Aorta (tissue), 5 donors: ENCODE measurements around the gene ZFHX2. TPM values are rescaled to one million over a fixed set of nuclear protein-coding genes. Genes with fewer than 3 reads are reported as not detected.
"Not testable (repeated sequence)": the region's sequence is repeated elsewhere in the genome, so short reads cannot be mapped to it uniquely, and the experiment has no call there.

Experiments used
- ATAC-seq: fragments of 200-7000 bp; cut with Tn5 transposase; one replicate; pipeline ENCODE4 v1.9.1; 2022; ENCODE audit warnings: moderate library complexity; ENCODE audit not compliant: low FRiP score
- DNase-seq, 2 donors: peaks; one replicate each; pipeline ENCODE4 v3.0.0-alpha.2; 2020
- H3K27ac ChIP-seq, 2 donors: one replicate each; pipeline ENCODE4 v1.5.1; 2013; ENCODE audit warnings: low read length in 2 of 2, mild to moderate bottlenecking in 2 of 2, moderate library complexity in 2 of 2, control low read depth in 1 of 2, inconsistent platforms in 1 of 2, low read depth in 1 of 2
- H3K27me3 ChIP-seq, 2 donors: one replicate each; pipeline ENCODE4 v1.6.1; 2013; ENCODE audit warnings: control low read depth in 1 of 2, low read length in 1 of 2, mild to moderate bottlenecking in 1 of 2, moderate library complexity in 1 of 2; ENCODE audit not compliant: insufficient read depth in 2 of 2, control insufficient read depth in 1 of 2
- H3K36me3 ChIP-seq, 2 donors: one replicate each; pipeline ENCODE4 v1.6.1; 2013; ENCODE audit warnings: control low read depth in 1 of 2, low read length in 1 of 2, mild to moderate bottlenecking in 1 of 2; ENCODE audit not compliant: insufficient read depth in 2 of 2, control insufficient read depth in 1 of 2
- H3K4me1 ChIP-seq, 2 donors: one replicate each; pipeline ENCODE4 v1.6.1; 2013; ENCODE audit warnings: low read length in 2 of 2, control low read depth in 1 of 2, mild to moderate bottlenecking in 1 of 2, moderate library complexity in 1 of 2; ENCODE audit not compliant: insufficient read depth in 2 of 2, control insufficient read depth in 1 of 2
- H3K4me3 ChIP-seq, 2 donors: one replicate each; pipeline ENCODE4 v1.5.1; 2013; ENCODE audit warnings: low read length in 2 of 2, control low read depth in 1 of 2, mild to moderate bottlenecking in 1 of 2
- H3K9me3 ChIP-seq: one replicate; pipeline ENCODE4 v1.6.1; 2013; ENCODE audit warnings: mild to moderate bottlenecking, low read length; ENCODE audit not compliant: control insufficient read depth
- WGBS, 2 donors: extraction: QIAGEN DNeasy Blood & Tissue Kit; methylation state at CpG; one replicate each; pipeline ENCODE4 v1.1.7; 2013; 5-methylcytosine and 5-hydroxymethylcytosine counted together
- intact Hi-C, 2 donors: fragments of 100-400 bp; cut with DNase I; formaldehyde crosslinking; loops; one replicate each; pipeline versions ENCODE4 v1.14.2 to v1.15.0; 2022
- polyA plus RNA-seq, 2 donors: library from polyadenylated mRNA; stranded (reverse); fragments of 200-250 nt; gene quantifications; one replicate each; pipeline ENCODE4 v1.2.3, GENCODE V29; 2013
- total RNA-seq, 2 donors: library from RNA; stranded (reverse); fragmentation: NEBNext Ultra II Directional; extraction: Animal tissue kit (Norgen Biotek cat#: 25700); gene quantifications; one replicate each; pipeline ENCODE4 v1.2.1, GENCODE V29; 2021
- donor health status: healthy with polysubstance abuse.
- donor health status: Bipolar disorder and iron deficiency.
- donor health status: DM: no; HTN: no; CAD: no.
- donor health status: DM: no; HTN: no; CAD: no.
- donor health status: DM: yes; HTN: yes; CAD: no.

ZFHX2 gene
- total and polyA plus RNA-seq, 4 donors, result 0.13 to 4.0 (median 1.8) TPM

DNA sequence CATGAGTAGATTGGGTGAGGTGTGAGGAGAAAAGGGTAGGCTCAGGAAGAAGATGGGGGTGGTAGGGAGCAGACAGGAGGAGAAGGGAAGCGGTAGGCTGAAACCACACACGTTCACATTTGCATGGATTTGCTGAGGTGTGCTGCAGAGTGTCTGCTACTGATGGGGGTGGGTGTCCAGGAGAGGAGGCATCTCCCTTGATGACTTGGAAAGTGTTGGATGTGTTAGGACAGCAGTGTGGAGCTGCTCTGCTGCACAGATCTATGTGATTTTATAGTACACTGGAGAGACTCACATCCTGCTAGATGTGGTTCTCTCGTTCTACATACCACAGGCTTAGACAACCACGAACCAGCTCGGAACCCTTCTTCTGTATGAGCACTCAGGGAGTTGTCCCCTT lies 9.3 kb downstream of the ZFHX2 start:
- H3K4me3 ChIP-seq, result no peak overlapping the region
- no peaks in the 10 kb centered on the region for H3K36me3 ChIP-seq
- 76 to 82% methylated on average over 5 of the region's 5 CpGs for WGBS, 2 donors
- no peak for DNase-seq
- no peak for ATAC-seq
- H3K4me1 ChIP-seq, result no peaks in the 10 kb centered on the region
- no peaks in the 10 kb centered on the region for H3K9me3 ChIP-seq
- intact Hi-C loops, result no loop called here
- no peak overlapping the region for H3K27ac ChIP-seq
- H3K27me3 ChIP-seq, result no peaks in the 10 kb centered on the region

GRCh38 chr14:23540141-23540469 lies 11.5 kb downstream of the ZFHX2 start:
- no peaks in the 10 kb centered on the region for H3K36me3 ChIP-seq
- WGBS, 2 donors, result 87% methylated on average over 4 of the region's 4 CpGs
- H3K4me1 ChIP-seq, result no peaks in the 10 kb centered on the region
- no peaks in the 10 kb centered on the region for H3K9me3 ChIP-seq
- no peaks in the 10 kb centered on the region for H3K27me3 ChIP-seq
- intact Hi-C loops, result no loop called here
- ATAC-seq, result no peak
- DNase-seq, result no peak
- H3K27ac ChIP-seq, result no peak overlapping the region
- H3K4me3 ChIP-seq, result no peak overlapping the region

- Histone ChIP-seq H3K4me1 (no peaks in the 10 kb centered on the region), H3K4me3 (no peak overlapping the region), H3K27ac (no peak overlapping the region), H3K27me3 (no peaks in the 10 kb centered on the region), H3K9me3 (no peaks in the 10 kb centered on the region), H3K36me3 (no peaks in the 10 kb centered on the region)
- ATAC-seq, result peak; percentile 80
- no peak for DNase-seq
- intact Hi-C loops, result no loop called here
- WGBS, 2 donors, result 36 to 37% methylated on average over 10 of the region's 10 CpGs
Observed at GRCh38 chr14:23539248-23540140, 12.1 kb downstream of the ZFHX2 start.

GRCh38 chr14:23538785-23539184 lies 12.8 kb downstream of the ZFHX2 start:
- 32 to 43% methylated on average over 7 of the region's 7 CpGs for WGBS, 2 donors
- no peaks in the 10 kb centered on the region for H3K27me3 ChIP-seq
- H3K4me3 ChIP-seq, result no peak overlapping the region
- no peak overlapping the region for H3K27ac ChIP-seq
- H3K4me1 ChIP-seq, result no peaks in the 10 kb centered on the region
- ATAC-seq, result peak; percentile 53
- no peaks in the 10 kb centered on the region for H3K36me3 ChIP-seq
- no peak for DNase-seq
- intact Hi-C loops, result no loop called here
- no peaks in the 10 kb centered on the region for H3K9me3 ChIP-seq

DNA sequence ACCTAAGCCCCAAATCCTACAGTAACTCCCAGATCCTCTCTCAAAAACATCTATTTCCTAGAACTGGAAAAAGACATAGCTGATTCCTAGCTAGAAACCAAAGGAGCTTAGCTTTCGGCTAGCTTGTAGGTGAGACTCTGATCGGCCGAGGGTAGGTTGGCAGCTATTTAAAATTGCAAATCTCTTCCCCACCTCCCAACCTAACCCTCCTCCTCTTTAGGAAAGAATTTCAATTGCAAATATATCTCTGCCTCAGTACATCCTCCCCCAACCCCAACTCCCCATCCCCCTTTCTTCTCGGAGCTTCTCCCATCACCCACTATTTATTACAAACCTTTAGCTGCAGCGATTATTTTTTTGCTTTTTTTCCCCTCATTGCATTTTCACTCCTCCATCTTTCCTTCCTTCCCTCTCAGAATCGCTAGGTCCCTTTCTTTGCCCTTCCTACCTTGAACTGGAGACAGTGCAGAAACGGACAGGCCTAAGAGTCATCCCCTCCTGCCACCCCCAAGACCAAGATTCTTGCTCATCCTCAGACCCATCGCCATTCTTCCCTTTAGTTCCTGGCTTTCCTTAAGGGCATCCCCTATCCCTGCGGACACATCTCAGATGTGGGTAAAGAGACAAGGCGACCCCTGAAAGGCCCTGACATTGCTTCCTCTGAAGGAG lies 13.4 kb downstream of the ZFHX2 start:
- Histone ChIP-seq H3K27me3 (no peaks in the 10 kb centered on the region), H3K4me1 (no peaks in the 10 kb centered on the region), H3K4me3 (no peak overlapping the region), H3K27ac (no peak overlapping the region), H3K36me3 (no peaks in the 10 kb centered on the region), H3K9me3 (no peaks in the 10 kb centered on the region)
- 47 to 51% methylated on average over 10 of the region's 10 CpGs for WGBS, 2 donors
- intact Hi-C loops, result no loop called here
- DNase-seq, result no peak
- ATAC-seq, result no peak

DNA sequence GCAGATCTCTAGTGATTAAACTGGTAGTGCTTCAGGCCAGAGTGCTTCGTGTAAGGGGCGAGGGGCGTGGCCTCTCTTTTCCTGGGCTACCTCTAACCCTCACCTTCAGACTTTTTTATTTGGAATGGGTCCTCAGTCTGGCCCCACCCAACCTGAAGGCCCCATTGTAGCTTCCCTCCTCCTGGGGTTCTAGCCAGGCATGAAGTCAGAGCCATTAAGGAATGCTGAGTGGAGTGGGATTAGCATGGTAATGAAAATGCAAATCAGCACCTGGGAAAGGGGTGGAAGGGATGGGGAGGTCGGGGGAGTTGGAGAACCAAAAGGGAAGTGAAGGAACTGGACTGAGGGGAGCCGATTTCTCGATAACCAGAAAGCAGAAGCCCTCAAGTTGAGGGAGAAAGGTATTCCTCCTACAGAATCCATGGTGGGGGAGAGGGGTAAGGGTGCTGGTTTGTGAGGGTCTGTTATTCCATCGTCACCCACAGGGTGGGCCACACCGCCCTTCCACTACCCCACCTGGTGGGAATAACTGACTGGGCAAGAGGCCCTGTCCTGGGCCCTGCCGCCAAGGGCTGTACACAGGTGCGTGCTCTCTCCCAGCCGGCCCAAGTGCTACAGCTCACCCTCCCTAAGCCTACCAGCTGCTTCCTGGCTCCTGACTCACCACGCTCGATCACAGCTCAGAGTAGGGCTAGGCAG lies 14.1 kb downstream of the ZFHX2 start:
- no peak for DNase-seq
- Histone ChIP-seq H3K27me3 (no peaks in the 10 kb centered on the region), H3K4me3 (no peak overlapping the region), H3K27ac (no peak overlapping the region), H3K4me1 (no peaks in the 10 kb centered on the region), H3K36me3 (no peaks in the 10 kb centered on the region), H3K9me3 (no peaks in the 10 kb centered on the region)
- ATAC-seq, result no peak
- WGBS, 2 donors, result 54 to 59% methylated on average over 13 of the region's 13 CpGs
- intact Hi-C loops, result no loop called here

- ATAC-seq, H3K4me3 ChIP-seq, H3K4me1 ChIP-seq, H3K27me3 ChIP-seq, DNase-seq, H3K9me3 ChIP-seq, H3K36me3 ChIP-seq, H3K27ac ChIP-seq, intact Hi-C loops: not testable (repeated sequence)
- 85 to 86% methylated on average over 6 of the region's 6 CpGs for WGBS, 2 donors
Observed at GRCh38 chr14:23536906-23537305, 14.7 kb downstream of the ZFHX2 start.

GRCh38 chr14:23536494-23536893 lies 15.1 kb downstream of the ZFHX2 start:
- ATAC-seq (no peak), DNase-seq (no peak)
- 91 to 92% methylated on average over 2 of the region's 2 CpGs for WGBS, 2 donors
- Histone ChIP-seq H3K4me3 (no peak overlapping the region), H3K4me1 (no peaks in the 10 kb centered on the region), H3K27me3 (no peaks in the 10 kb centered on the region), H3K27ac (no peak overlapping the region), H3K36me3 (no peaks in the 10 kb centered on the region), H3K9me3 (no peaks in the 10 kb centered on the region)
- intact Hi-C loops, result no loop called here
